ENCODE results near the gene UBR2. TPM values are rescaled to one million over a fixed set of nuclear protein-coding genes. Genes with fewer than 3 reads are reported as not detected.
A peak's percentile ranks its signal among the peaks of the same experiment; 100 is the strongest.

The UBR2 gene
- total and polyA plus RNA-seq, 2 of the 4 experiments (the other 2 are of a cell fraction) = 7.7 to 32.3 TPM

- no peak for ATAC-seq (ENCODE audit: low read depth)
- POLR2A ChIA-PET (ENCODE audit: unreplicated experiment) = no interaction called here
Observed at GRCh38 chr6:42715871-42716270, 152.0 kb downstream of the UBR2 start.

More at GRCh38 chr6:42715871-42716270, 152.0 kb downstream of the UBR2 start:
- H4K8ac ChIP-seq (ENCODE audit: low read depth in 2 of 2, low read length in 2 of 2) = no peak overlapping the region
- no peak overlapping the region for H2BK5ac ChIP-seq (ENCODE audit: low read depth, low read length, poor library complexity, severe bottlenecking)
- TF ChIP-seq MAZ (IDR thresholded peaks at IDR 0.05; ENCODE audit: borderline replicate concordance, low read depth, low read length) (no peak), BHLHE40 (IDR thresholded peaks at IDR 0.05; ENCODE audit: low read depth, low read length) (no peak)
- H4K5ac ChIP-seq (ENCODE audit: low read depth, low read length) = no peak overlapping the region
- peaks cover 9% of the 10 kb centered on the region for H3K9me3 ChIP-seq (ENCODE audit: control insufficient read depth, insufficient read depth, low read length)
- no peak overlapping the region for H3K56ac ChIP-seq (ENCODE audit: extremely low read depth, insufficient read depth, low read length)
- peaks cover 7% of the 10 kb centered on the region for H3K4me1 ChIP-seq (ENCODE audit: control insufficient read depth, insufficient read depth, low read length)
- H3K4me2 ChIP-seq (ENCODE audit: low read depth, low read length) = no peak overlapping the region
- H2BK15ac ChIP-seq (ENCODE audit: low read depth, low read length) = peak overlapping the region; percentile 49; the same call in 1 of the 3 replicates
- H3K27me3 ChIP-seq (ENCODE audit: control insufficient read depth, insufficient read depth, low read length) = no peaks in the 10 kb centered on the region
- H3K79me1 ChIP-seq (ENCODE audit: low read depth in 1 of 2, low read length in 2 of 2) = peaks cover 0 to 5% of the 10 kb centered on the region in 2 experiments; a peak in 3 of 4 replicates
- dilution Hi-C loops (cut with HindIII; ENCODE audit: low sequenced_read_pairs, unreplicated experiment) = no loop called here
- H2AK9ac ChIP-seq (replicated peaks; ENCODE audit: low read depth, low read length, poor library complexity) = no peak overlapping the region
- DNase-seq = no peak
- H3K23ac ChIP-seq (ENCODE audit: low read depth, low read length) = no peak overlapping the region
- no peak overlapping the region; the same call in 1 of the 2 replicates for H2BK120ac ChIP-seq (ENCODE audit: low read depth, low read length)
- no peak overlapping the region for H4K91ac ChIP-seq (ENCODE audit: insufficient read depth, low read depth, low read length)
- WGBS, 2 experiments (ENCODE audit: extremely low coverage in 2 of 2, insufficient read length in 1 of 2) = 100% methylated on average over 1 of the region's 4 CpGs; no CpG with 5 or more reads in 1 of the 2 experiments
- no peak overlapping the region for H2BK20ac ChIP-seq (ENCODE audit: low read depth, low read length)
- CTCF ChIA-PET = interaction anchor here (0.7 kb wide), 1 partner anchor 28 kb away, joined by 9 read pairs; no protein-coding TSS in a partner anchor
- H4K20me1 ChIP-seq (ENCODE audit: insufficient read depth, low read length) = no peaks in the 10 kb centered on the region
- H3K9ac ChIP-seq (ENCODE audit: low read depth, low read length) = no peak overlapping the region
- H3K27ac ChIP-seq (ENCODE audit: insufficient read depth, low read length) = no peak overlapping the region
- H3K36me3 ChIP-seq (ENCODE audit: control insufficient read depth, insufficient read depth, low read length) = no peaks in the 10 kb centered on the region
- H3K4me3 ChIP-seq (ENCODE audit: insufficient read depth, low read depth, low read length) = no peak overlapping the region
- H3K18ac ChIP-seq (ENCODE audit: low read depth, low read length) = no peak overlapping the region
- in situ Hi-C loops (cut with MboI; ENCODE audit: low sequenced_read_pairs) = no loop called here
- no TSS peak for BruUV-seq (replicated peaks)
- intact Hi-C loops (cut with micrococcal nuclease) = no loop called here
- H3K14ac ChIP-seq (replicated peaks; ENCODE audit: low read depth, low read length) = no peak overlapping the region
- no peak overlapping the region for H3K4ac ChIP-seq (ENCODE audit: low read depth, low read length)
- H3K9me1 ChIP-seq (ENCODE audit: insufficient read depth, low read length) = 0 out of 2 replicates have a peak, but pooled peaks cover 3% of the 10 kb centered on the region
- no peak overlapping the region for H2AFZ ChIP-seq (replicated peaks; ENCODE audit: low read length, poor library complexity)
- H2AK5ac ChIP-seq (ENCODE audit: low read depth, low read length) = 0 out of 2 replicates have a peak overlapping the region, but pooled peaks have one; percentile 4
